Stromal cell of bone marrow (primary cell): Measurements from ENCODE around the gene APOL4.
A peak's percentile ranks its signal among the peaks of the same experiment; 100 is the strongest.
"Not testable (repeated sequence)": the region's sequence is repeated elsewhere in the genome, so short reads cannot be mapped to it uniquely, and the experiment has no call there.

Experiments
- DNase-seq: peaks from one replicate; pipeline ENCODE4 v3.0.0-alpha.2; 2012; ENCODE audit warnings: low read depth

The APOL4 gene

DNA sequence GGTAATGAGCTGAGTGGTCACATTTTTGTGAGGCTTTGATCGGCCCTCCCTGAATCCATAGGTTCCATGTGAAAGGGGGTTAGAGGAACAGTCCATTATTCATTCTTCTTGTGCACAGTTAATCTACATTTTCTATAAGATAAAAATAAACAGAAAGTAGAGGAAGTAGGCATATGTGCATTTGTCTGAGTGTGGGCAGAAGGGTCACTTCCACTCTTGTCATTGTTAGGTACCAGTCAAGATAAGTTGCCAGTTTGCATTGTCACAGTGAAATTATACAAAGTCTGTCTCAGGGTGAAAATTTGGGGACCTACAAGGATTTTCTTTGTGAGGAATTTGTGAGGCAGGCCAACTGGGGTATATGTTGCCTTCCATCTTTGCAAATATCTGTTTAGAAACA lies 4.6 kb upstream of the APOL4 start:
- DNase-seq = no peak

DNA sequence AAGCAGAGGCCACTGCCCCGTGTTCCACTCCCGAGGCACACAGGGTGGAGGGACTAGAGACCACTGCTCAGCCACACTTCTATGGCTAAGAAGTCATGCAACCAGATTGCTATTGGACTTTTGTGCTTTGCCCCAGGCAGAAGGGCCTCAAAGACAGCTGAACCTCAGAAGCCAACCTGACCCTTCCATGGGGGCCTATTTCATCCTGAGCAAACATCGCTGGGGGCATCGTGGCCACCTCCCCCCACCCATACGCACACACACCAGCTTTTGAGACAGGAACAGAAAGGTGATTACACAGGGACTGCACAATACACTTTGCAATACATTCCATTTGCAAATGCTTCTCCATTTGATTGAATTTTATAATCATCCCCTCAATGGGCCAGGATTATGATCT lies 4.0 kb upstream of the APOL4 start:
- not testable (repeated sequence) for DNase-seq

DNA sequence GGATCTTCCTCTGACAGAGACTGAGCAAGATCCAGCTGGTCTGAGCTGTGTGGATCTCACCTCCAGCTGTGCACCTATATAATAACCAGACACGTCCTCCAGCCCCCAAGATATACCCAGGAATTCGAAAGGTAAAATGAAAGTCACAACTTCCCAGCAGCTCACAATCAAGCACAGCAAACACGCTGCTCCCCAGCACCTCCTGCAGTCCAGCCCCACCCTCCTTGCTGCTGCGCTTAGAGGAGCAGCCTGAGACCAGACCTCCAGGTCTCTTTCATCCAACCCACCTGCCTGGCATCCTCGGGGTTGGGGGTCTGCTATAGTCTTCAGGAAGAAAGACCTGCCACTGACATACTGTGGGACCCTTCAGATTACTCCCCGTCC lies 3.0 kb upstream of the APOL4 start:
- no peak for DNase-seq

DNA sequence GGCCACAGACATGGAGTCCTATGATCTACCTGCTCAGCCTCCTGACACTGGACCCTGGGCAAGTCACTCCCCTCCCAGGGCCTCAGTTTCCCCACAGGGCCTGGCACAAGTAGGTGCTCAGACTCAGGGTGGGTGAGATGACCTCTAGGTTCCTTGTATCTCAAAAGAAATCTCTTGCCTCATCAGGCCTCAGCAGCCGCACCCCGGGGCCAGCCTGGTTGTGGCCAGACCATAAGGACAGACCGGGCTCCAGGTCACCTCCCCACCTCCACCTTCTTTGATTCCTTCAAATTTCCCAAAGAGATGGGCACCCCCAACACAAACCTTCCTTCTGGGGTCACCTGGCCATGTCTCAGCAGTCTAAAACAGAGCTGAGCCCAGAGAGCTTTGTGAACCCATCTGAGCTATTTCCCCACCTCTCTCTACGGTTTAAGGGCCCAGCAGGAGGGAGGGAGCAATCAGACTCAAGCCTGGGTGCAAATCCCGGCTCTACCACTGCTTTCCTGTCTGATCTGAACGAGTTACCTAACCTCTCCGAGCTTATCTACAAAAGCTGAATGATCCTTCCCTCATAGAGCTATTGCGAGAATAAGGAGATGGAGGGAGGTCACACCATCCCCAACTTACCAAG lies 2.5 kb upstream of the APOL4 start:
- DNase-seq = no peak

DNA sequence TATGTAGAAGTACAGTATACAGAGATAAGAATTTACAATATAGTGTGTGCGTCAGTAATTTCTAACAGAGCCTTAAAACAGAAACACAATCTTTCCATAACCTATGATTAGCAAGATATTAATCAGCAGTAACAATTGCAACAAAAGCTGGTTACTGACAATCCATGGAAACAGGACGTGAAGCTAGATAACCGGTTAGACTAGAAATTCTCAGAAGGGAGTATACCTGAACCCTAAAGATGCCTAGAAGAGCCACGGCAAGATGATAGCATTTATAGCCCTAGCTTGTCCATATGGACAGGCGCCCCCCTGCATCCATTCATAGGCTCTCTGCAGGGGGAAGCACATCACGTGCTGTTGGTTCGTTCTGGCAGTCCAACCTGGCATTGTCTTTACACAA lies 1.8 kb upstream of the APOL4 start:
- not testable (repeated sequence) for DNase-seq

DNA sequence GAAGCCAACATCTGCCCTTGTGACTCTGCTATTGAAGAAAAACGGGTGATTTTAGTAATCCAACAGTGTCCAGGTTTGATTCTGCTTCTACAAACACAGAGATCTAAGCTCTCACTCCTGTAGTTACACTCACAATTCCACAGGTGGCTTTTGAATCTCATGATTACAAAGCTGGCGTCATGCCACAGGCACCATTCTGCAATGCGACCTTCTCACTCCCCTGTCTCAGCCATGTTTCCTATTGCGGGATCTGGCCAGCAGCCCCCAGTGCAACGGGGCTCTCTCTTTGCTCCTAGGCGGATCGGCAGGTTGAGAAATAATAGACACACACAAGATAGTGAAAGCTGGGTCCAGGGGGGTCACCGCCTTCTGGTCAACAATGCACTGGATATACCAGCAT lies 1.3 kb upstream of the APOL4 start:
- DNase-seq = not testable (repeated sequence)

DNA sequence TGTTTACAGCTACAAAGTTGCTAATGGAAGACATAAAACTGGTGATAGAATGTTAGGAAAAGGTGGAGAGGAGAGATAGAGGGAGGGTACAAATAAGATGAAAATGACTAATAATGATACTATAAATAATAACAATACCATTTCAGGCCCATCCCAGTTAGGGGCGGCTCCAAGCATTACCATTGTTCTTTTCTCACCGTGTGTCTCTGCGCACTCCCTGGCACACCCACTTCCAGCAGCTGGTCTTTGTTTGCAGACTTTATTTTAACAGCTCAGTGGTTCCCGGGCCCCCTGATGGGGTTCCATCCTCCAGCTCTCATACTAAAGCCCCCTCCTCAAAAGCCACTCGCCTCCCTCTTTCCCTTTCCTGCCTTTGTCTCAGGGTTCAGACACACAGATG lies 584 bp downstream of the APOL4 start:
- DNase-seq = not testable (repeated sequence)

DNA sequence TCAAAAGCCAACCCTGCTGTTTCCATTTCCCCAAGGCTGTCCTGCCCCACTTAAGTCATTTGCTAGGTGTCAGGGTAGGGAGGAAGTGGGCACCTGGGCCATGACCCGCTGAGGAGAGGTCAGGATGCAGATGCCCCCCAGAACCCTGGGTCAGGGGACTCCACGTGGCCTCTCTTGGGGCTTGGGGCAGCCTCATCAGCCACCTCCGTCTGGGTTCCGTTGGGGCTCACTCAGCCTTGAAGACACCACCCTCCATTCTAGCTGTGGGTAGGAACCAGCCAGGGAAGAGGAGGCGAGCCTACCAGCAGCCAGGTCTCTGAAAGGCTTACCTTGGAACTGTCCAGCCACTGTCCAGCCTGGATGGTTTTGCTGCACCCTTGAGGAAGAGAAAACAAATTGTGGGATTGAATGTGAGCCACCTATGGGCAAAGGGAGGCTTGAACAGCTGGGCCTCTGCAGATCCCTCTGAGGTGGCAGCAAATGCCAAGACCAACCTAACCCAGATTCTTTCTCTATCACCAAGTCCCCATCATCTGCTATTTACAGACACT lies 2.5 kb downstream of the APOL4 start:
- no peak for DNase-seq

DNA sequence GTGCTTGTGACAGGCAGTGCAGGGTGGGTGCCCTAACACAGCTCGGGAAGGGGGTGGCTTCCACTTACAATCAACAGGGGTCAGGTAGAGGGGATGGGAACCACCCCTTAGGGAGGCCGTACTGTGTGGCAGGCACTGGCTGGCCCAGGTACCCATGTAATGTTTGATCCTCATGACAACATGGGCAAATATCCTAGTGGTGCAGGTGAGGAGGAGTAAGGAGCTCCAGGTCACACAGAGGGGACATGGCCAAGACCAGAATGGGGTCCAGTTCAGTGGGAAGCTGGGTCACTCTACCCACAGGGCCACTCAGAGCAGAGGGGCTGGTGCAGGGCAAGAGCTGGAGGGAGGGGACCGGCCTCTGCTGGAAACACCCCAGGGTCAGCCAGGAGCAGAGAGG lies 3.1 kb downstream of the APOL4 start:
- no peak for DNase-seq

DNA sequence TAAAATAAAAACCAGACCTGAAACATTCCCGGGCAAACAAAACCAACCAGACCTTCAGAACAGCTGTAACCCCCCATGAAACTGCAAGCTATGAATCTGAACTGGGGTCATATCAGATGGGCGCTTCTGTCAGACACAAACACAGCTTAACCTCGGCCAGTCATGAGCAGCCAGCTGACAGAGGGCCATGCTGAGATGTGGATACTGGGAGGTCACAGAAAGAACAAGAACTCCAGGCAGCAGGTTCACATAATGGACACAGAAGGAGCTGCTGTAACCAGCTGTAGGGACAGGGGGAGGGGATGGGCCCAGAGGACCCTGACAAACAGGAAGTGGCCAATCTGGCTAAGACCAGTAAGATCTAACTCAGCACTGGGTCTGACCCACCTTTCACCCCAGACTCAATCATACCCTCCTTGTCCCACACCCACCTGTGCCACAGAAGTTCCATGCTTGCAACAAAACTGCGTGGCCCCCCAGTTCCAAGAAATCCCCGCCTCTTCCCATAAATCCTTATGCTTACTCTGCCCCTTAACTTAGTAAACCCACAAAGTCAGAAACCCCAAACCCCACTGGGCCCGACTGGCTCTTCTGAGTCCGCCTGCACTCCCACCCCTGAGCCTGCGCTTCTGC lies 4.0 kb downstream of the APOL4 start:
- DNase-seq = no peak

DNA sequence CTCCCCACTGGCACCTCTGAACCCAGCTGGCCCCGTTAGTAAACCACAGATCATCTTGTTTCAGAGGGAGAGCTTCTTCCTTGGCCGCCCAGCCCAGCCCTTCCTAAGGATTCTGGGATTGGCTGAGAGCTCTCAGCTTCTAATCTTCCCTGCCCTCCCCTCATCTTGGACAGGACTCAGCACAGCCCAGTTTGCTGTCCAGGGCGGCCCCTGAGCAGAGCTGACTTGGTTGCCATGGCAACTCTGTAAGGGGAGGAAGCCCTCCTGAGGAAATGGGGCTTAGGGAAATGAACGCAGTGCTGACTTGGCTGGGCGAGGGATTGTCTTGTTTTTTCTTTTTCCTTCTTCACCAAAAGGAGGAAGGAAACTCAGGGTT lies 4.6 kb downstream of the APOL4 start:
- DNase-seq = no peak

DNA sequence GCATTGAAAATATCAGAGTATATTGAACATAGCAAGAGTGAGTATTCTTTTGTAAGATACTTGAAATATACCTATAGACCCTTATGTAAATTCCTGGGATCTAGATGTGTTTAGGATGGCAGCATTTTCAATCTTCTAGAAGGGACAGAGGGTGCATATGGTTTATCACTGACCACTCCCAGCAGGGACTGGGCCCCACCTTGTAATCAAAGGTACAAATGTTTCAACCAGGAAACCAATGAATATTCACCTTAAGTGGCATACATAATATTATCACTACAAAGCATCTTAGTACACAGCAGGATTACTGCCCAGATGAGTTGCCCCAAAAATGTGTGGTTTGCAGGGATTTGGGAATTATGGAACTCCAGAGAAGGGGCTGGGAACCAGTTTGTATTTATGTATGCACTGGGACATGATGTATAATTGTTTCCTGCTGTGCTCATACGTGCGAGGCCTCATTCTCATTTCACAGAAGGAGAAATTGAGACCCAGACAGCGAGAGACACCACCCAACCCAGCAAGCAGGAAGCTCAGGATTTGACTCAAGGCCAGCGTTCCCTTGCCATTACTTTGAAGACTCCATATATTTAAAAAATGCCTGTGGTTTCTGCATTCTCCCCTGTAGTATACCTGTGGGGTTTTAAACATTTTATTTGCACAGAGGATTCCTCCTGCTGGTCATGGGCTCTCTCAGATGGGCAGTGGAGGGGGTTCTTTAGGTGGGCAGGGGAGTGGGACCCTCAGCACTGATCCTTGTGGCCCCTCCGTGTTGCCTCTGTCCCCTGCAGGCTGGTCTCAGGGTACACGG lies 5.2 kb downstream of the APOL4 start:
- no peak for DNase-seq

DNA sequence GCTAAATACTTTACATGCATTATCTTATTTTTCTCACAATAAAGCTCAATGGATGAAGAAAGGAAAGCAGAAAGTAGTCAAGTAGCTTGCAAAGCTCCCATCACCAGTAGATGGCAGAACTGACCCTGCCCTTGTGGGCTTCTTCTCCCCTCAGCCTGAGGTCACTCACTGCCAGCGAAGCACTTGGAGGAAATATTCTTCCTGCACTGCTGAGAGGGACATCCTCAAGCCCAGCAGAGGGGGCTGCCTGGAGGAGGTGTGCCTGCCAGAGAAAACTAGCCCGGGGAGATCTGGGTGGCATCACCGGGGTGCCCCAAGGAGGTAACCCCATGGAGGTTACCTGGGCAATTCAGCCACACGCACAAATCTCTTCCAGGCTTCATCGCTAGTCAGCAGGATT lies 6.6 kb downstream of the APOL4 start:
- peak; percentile 63 for DNase-seq

DNA sequence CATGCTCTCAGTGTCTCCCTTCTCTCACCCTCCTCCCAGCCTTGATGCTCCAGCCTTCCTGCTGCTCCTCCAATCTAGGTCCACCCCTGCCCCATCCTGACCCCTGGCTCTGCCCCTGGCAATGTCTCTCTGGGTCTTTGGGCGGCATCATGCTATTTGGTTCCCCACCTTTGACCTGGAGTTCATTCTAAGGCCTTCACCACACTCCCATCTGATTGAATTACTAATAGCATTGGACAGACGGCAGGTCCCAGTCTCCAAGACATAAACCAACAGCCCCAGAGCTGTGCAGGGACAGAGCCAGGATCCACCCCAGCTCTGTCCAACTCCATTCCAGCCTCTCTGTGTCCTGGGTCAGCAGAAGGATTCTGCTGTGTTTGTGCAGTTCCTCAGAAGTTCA lies 7.2 kb downstream of the APOL4 start:
- no peak for DNase-seq

DNA sequence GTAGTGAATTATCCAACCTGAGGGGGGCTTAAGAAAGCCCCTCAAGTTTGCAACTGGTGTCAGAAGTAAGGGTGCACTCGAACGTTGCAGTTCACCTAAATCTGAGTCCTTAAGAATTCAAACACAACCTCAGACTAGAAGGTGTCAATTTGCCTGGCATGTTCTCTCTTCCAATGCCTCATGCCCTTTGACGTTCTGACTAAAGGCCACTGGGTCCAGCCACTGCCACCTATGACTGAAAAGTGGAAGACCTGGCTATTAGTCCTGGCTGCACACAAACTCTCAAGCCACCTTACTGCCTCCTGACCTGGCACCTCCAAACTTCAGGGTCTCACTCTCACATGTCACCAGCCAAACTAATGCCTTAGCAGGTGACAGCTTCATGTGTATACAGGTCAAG lies 8.0 kb downstream of the APOL4 start:
- DNase-seq = no peak

DNA sequence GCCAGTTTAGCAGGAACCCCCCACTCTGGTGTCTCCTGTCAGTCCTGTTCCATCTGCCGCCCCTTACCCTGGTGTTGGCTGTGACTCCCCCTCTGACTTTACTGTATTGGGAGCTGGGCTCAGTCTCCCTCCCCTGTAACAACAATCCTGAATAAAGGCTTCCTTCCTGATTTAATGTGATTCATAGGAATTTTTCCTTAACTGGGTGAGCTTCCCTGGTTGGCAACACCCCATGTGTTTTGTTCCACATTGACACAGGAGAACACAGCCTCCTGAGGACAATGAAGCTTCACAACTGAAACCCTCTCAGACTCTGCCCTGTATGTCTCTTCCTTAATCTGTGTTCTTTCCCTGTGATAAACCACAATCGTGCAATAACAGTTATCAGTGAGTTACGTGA lies 8.4 kb downstream of the APOL4 start:
- DNase-seq = no peak

DNA sequence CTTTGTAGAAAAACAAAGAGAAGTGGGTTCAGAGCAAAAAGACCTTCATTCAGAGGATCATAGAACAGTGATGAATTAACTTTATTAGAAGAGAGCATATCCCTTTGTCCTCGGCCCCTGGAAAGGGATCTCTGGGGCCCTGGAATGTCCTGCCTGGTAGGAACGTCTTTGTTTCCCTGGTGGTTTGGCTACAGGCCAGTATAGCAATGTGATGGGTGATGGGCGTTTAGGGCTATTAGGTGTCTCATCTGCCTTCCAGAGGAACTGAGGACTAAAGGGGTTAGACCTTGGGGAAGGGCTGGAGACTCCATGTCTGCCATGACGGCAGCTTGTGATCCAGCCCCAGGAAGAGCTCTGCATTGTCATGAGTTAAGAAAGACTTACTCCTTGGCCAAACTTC lies 9.1 kb downstream of the APOL4 start:
- DNase-seq = no peak

DNA sequence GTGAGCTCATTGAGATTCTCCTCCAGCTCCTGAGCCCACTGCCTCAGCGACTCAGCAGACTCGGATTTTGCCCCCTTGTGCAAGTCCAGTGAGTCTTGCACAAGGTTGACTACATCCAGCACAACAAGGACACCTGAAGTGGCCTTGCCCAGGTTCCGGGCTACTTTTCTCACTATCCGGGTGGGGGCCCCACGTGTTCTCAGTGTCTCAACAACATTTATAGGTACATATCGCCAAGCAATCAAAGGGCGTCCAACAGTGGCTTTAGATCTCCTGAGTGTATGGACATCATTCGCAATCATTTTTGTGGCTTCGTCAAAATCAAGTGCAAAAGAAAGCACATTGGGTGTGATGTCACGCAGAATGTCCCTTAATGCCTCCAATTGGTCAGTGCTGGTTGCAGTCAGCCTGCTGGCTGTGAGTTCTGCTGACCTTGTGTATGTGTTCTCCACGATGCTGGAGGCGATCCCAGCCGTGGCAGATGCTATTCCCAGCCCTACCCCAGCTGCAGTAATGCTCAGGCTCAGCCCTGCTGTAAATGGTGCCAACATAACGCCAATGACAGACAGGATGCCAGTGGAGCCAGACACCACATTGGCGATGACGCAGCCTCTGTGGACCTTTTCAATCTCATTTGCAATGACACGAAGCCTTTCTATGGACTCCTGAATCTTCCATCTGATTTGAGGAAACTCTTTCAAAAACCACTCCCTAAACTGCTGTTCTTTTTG lies 10.3 kb downstream of the APOL4 start:
- DNase-seq = peak; percentile 63

DNA sequence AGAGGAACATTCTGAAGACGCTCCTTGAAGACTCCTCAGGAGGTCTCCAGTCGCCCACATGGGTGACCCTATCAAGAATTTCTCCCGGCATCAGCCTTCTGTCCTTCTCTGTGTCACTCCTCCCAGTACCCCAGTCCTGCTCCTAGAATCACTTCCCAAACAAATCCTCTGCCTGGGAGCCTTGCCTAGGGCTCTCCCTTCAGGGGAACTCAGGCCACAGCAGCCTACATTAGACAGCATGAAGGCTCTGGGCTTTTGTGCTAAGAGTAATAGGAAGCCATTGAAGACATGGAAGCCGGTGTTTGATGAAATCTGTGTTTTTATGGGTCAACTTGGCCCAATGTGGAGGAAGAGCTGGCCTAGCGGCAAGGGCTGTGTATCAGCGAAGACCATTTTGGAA lies 13.7 kb downstream of the APOL4 start:
- DNase-seq = not testable (repeated sequence)

DNA sequence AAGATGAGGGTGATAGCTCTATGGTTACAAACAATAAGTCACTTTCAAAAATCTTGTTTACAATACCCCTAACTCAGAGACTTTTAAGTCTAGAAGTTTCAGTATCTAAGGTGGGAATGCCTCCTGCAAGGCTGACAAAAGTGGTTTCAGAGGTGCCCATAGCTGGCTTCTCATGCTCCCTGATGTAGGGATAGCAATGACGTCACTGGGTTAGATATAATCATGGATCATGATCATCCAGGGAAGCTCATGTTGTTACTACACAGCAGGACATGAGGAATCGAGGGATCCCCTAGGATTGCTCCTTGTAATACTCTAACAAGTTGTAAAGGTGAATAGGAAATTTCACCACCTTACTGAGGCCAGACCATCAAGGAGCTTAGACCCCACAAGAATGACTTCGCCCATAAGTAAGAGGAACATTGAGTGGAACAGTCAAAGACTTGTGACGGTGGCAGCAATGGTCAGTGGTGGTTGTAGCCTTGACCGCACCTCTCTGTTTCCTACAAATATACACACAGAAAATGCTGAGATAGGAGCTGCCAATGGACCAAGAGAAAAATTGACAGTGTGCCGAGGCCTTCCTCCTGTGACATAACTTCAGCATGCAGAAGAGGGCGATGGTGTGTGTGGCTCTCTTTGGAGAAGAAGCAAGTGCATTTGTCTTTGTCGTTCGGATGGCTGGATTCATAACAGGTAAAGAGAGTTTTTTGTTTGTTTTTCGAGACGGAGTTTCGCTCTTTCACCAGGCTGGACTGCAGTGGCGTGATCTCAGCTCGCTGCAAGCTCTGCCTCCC lies 15.6 kb downstream of the APOL4 start:
- DNase-seq = no peak

DNA sequence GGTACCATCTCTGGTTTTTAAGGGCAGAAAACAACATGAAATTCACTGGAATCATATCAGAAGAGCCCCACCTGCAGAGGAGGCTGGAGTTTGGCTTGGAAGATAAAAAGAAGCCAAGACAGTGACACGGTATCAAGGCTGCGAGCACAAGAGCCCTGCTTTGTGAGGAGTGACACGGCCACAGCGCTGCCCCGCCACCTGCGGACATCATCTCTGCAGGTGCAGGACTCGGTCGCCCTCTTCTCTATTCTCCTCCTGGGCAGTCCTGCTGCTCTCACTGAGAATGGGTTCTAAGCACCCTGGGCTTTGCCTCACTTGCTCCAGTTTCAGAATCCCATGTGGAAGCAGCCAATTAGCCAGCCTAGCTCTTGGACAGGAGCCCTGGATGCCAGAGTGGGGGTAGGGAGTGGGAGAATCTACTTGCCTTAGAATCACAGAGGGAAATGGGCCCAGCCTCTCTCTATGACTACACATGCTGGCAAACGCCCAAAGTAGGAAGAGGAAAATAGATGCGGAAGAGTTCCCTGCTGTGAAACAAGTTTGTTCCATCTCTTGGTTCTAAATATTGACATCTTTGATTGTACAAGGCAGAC lies 17.1 kb downstream of the APOL4 start:
- peak; percentile 69 for DNase-seq
